ENCODE measurements around the gene ABCC3. TPM values are rescaled to one million over a fixed set of nuclear protein-coding genes. Genes with fewer than 3 reads are reported as not detected.

Gene ABCC3
- total and polyA plus RNA-seq, 9 of the 15 experiments (the other 6 are each of a cell fraction or from before 2014, with no cell fraction given), result 0.03 to 1.6 (median 0.42) TPM; not detected in 5

GRCh38 chr17:50596191-50597037 lies 38.3 kb upstream of the ABCC3 start (continued):
- TF ChIP-seq, protein P1, sequence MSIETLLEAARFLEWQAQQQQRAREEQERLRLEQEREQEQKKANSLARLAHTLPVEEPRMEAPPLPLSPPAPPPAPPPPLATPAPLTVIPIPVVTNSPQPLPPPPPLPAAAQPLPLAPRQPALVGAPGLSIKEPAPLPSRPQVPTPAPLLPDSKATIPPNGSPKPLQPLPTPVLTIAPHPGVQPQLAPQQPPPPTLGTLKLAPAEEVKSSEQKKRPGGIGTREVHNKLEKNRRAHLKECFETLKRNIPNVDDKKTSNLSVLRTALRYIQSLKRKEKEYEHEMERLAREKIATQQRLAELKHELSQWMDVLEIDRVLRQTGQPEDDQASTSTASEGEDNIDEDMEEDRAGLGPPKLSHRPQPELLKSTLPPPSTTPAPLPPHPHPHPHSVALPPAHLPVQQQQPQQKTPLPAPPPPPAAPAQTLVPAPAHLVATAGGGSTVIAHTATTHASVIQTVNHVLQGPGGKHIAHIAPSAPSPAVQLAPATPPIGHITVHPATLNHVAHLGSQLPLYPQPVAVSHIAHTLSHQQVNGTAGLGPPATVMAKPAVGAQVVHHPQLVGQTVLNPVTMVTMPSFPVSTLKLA (conservative IDR thresholded peaks at IDR 0.05), result no peak
- TF ChIP-seq ZNF75A (CRISPR knock-in tag; IDR thresholded peaks at IDR 0.05), result no peak
- TF ChIP-seq, protein P2, sequence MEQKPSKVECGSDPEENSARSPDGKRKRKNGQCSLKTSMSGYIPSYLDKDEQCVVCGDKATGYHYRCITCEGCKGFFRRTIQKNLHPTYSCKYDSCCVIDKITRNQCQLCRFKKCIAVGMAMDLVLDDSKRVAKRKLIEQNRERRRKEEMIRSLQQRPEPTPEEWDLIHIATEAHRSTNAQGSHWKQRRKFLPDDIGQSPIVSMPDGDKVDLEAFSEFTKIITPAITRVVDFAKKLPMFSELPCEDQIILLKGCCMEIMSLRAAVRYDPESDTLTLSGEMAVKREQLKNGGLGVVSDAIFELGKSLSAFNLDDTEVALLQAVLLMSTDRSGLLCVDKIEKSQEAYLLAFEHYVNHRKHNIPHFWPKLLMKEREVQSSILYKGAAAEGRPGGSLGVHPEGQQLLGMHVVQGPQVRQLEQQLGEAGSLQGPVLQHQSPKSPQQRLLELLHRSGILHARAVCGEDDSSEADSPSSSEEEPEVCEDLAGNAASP (IDR thresholded peaks at IDR 0.05), result no peak
- TF ChIP-seq SMARCA5 (IDR thresholded peaks at IDR 0.05), result no peak
- TF ChIP-seq MTA2 (IDR thresholded peaks at IDR 0.05; ENCODE audit: low read depth), result no peak
- TF ChIP-seq NONO (IDR thresholded peaks at IDR 0.05; ENCODE audit: low read depth in 2 of 2, low read length in 1 of 2), result no peak
- TF ChIP-seq NR3C1 (CRISPR knock-in tag; IDR thresholded peaks at IDR 0.05), result no peak
- TF ChIP-seq CBFA2T3 (IDR thresholded peaks at IDR 0.05), result no peak
- TF ChIP-seq SAFB (IDR thresholded peaks at IDR 0.05; ENCODE audit: borderline replicate concordance, low read depth, low read length), result peak; percentile 33; the same call in 1 of the 2 replicates
- TF ChIP-seq TFAP4 (CRISPR knock-in tag; IDR thresholded peaks at IDR 0.05; ENCODE audit: borderline replicate concordance), result peak; percentile 25; the same call in 1 of the 2 replicates
- TF ChIP-seq ZNF707 (CRISPR knock-in tag; conservative IDR thresholded peaks at IDR 0.05), result no peak
- no peak for TF ChIP-seq TCF7 (IDR thresholded peaks at IDR 0.05; ENCODE audit: borderline replicate concordance)
- TF ChIP-seq MIER1 (IDR thresholded peaks at IDR 0.05; ENCODE audit: low read depth), result no peak
- TF ChIP-seq ZNF184 (CRISPR knock-in tag; IDR thresholded peaks at IDR 0.05), result no peak
- TF ChIP-seq, protein P3, sequence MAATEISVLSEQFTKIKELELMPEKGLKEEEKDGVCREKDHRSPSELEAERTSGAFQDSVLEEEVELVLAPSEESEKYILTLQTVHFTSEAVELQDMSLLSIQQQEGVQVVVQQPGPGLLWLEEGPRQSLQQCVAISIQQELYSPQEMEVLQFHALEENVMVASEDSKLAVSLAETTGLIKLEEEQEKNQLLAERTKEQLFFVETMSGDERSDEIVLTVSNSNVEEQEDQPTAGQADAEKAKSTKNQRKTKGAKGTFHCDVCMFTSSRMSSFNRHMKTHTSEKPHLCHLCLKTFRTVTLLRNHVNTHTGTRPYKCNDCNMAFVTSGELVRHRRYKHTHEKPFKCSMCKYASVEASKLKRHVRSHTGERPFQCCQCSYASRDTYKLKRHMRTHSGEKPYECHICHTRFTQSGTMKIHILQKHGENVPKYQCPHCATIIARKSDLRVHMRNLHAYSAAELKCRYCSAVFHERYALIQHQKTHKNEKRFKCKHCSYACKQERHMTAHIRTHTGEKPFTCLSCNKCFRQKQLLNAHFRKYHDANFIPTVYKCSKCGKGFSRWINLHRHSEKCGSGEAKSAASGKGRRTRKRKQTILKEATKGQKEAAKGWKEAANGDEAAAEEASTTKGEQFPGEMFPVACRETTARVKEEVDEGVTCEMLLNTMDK (IDR thresholded peaks at IDR 0.05; ENCODE audit: borderline replicate concordance, insufficient read depth, low read depth, low read length, poor library complexity, severe bottlenecking), result no peak
- TF ChIP-seq, protein P4, sequence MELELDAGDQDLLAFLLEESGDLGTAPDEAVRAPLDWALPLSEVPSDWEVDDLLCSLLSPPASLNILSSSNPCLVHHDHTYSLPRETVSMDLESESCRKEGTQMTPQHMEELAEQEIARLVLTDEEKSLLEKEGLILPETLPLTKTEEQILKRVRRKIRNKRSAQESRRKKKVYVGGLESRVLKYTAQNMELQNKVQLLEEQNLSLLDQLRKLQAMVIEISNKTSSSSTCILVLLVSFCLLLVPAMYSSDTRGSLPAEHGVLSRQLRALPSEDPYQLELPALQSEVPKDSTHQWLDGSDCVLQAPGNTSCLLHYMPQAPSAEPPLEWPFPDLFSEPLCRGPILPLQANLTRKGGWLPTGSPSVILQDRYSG (tag; conservative IDR thresholded peaks at IDR 0.05; ENCODE audit: low read depth), result no peak
- TF ChIP-seq GTF2A2 (tag; IDR thresholded peaks at IDR 0.05), result no peak
- no peak for TF ChIP-seq POLR2AphosphoS2 (IDR thresholded peaks at IDR 0.05; ENCODE audit: low read length)
- no peak for TF ChIP-seq PML (IDR thresholded peaks at IDR 0.05; ENCODE audit: low read length)
- no peak for TF ChIP-seq POLR3A (IDR thresholded peaks at IDR 0.05; ENCODE audit: borderline replicate concordance, extremely low read depth, insufficient read depth, insufficient read length)
- TF ChIP-seq NFE2L1 (tag; IDR thresholded peaks at IDR 0.05; ENCODE audit: borderline replicate concordance, low read depth), result no peak
